Measurements from ENCODE around the gene PANK4. TPM values are rescaled to one million over a fixed set of nuclear protein-coding genes. Genes with fewer than 3 reads are reported as not detected.
A peak's percentile ranks its signal among the peaks of the same experiment; 100 is the strongest.

Gene PANK4
- total RNA-seq, 1 experiment from 2014 or later = 48.8 TPM

DNA sequence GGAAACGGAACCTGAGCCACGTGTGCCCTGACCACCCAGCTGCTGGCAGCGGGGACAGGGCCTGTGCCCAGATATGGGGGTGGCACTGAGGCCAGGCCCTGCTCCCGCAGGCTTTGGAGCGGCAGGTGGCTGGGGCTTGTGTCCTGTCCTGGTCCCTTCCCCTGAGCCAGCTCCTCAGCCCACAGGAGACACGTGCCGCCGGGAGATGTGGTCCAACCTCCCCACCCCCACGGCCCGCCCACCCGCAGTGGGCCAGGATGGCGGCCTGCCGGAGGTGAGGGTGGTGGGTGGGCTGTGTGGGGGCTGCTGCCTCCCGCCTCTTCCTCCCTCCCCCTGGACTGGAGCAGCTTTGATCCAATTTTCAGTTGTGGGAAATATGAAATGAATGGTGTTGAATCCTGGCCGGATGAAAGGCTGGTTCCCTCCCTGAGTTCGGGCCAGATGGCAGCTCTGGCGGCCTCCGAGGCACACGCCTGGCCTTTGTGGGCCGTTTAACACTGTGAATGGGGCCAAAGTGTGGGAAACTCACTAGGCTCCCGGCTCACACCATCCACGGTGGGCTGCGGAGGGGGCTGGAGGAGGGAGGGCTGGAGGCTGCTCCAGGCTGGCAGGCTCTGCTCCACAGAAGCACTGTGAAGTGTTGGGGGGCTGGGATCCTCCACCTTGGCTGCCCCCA is 6.2 kb upstream of the PANK4 start:
- DNase-seq = no peak
- Histone ChIP-seq H3K27ac (no peak overlapping the region), H3K9me3 (replicated peaks) (no peaks in the 10 kb centered on the region), H3K4me1 (no peaks in the 10 kb centered on the region), H3K27me3 (peaks cover 47% of the 10 kb centered on the region), H3K36me3 (no peaks in the 10 kb centered on the region), H3K4me3 (no peak overlapping the region)

DNA sequence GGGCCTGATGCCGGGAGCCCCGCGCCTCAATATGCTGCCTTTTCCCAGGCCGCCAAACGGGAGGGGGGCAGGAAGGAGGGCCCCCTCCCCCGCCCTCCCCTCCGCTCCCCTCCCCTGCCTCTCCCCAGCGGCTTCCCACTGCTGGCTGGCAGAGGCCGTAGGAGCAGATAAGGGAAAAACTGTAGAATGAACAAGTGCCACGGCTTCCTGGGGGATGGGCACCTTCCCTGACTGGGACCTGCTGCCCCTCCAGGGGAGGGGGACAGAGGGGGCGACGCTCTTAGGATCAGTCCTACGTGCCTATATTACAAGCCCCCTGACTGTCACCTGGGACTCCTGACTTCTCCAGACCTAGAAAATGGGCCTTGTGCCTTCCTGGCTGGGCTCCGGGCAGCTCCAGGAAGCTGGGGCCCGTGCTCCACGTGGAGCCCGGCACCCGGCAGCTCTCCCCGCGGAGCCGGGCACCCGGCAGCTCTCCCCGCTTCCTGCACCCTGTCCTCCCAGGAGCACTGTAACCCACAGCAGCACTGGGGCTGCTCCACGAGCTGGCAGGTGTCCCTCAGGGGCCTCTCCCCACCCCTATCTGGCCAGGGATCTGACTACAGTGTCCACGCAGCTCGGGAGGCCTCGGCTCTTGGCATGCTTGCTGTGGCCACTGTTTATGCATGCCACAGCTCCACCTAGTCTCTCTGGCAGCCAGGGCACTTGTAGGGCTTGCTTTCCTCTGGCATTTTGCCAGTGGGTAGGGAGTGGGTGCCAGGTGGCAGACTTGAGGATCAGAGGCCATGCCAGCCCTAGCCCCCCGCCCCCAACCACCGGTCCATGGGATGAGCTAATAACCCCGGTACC is 4.3 kb upstream of the PANK4 start:
- H3K4me3 ChIP-seq = no peak overlapping the region
- H3K27me3 ChIP-seq = peaks cover 40% of the 10 kb centered on the region
- H3K27ac ChIP-seq = no peak overlapping the region
- peaks cover 8% of the 10 kb centered on the region for H3K4me1 ChIP-seq
- DNase-seq = no peak
- no peaks in the 10 kb centered on the region for H3K36me3 ChIP-seq
- no peaks in the 10 kb centered on the region for H3K9me3 ChIP-seq (replicated peaks)

DNA sequence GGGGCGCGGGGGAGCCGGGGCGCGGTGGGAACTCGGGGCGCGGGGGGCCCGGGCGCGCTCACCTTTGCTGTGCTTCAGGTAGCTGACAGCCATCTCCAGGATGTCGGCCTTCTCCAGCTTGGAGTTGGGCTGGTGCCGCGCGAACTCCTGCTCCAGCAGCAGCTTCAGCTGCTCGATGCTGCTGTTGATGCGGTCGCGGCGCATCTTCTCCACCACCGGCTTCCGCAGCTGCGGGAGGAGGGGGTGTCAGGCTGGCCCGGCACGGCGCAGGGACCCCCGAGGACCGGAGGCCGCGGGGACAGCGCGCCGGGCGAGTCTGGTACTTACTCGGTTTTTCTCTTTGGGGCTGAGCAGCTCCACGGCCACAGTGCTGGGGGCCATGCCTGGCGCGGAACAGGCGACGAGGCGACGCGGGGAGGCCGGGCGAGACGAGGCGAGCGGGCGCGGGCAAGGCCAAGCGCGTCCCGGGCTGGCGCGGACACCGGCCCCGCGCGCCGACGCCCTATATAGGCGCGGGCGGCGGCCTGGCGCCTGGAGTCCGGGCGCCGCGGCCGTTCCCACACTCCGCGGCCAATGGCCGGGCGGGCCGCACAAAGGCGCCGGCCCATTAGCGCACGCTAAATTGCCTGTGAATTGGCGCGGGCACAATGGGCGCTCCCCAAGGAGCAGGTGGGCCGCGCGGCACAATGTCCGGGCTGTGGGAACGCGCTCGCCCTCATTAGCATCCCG is 3.6 kb upstream of the PANK4 start, which contains the start of gene HES5:
HES5 (minus strand) TSS at position 480 of the 729 bp plus-strand sequence; CDS start at position 381, 99 bp downstream.
- peaks cover 35% of the 10 kb centered on the region for H3K27me3 ChIP-seq

DNA sequence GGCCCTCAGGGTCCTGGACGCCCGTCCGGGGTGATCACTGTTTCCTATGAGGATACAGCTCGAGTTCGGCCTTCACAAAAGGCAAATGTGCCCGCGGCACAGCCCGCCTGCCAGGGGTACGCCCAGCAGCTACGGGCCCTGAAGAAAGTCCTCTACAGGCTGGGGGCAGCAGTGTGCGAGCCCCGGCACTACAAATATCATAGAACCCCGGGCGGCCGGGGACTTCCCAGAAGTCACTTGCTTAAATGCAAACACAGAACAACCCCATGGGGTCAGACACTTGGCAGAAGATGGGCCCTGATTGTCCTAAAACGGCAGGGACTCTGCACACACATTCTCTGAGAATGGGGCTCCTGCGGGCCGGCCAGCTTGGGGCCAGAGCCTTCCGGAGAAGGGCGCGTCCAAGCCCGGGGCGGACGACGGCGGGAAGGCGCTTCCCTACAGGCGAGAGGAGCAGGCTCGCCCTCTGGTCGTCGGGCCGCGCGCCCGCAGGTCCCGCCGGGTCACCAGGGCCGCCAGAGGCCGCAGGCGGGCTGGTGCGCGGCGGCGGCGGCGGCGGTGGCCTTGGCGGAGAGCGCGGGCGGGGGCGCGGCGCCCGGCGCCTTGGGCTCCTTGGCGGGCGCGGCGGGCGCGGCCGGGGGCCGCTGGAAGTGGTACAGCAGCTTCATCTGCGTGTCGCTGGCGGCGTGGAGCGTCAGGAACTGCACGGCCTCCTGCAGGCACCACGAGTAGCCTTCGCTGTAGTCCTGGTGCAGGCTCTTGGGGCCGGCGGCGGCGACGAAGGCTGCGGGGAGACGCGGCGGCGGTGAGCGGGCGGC is 2.8 kb upstream of the PANK4 start:
- no peak for DNase-seq
- no peak overlapping the region for H3K4me3 ChIP-seq
- no peaks in the 10 kb centered on the region for H3K9me3 ChIP-seq (replicated peaks)
- H3K36me3 ChIP-seq = no peaks in the 10 kb centered on the region
- peaks cover 8% of the 10 kb centered on the region for H3K4me1 ChIP-seq
- H3K27me3 ChIP-seq = peaks cover 28% of the 10 kb centered on the region
- no peak overlapping the region for H3K27ac ChIP-seq

More for the DNA sequence above, 3.6 kb upstream of the PANK4 start, which contains the start of gene HES5:
- Histone ChIP-seq H3K36me3 (no peaks in the 10 kb centered on the region), H3K9me3 (replicated peaks) (no peaks in the 10 kb centered on the region), H3K4me1 (peaks cover 8% of the 10 kb centered on the region), H3K27ac (no peak within 1 kb of the TSS), H3K4me3 (no peak within 1 kb of the TSS)
- no peak for DNase-seq

DNA sequence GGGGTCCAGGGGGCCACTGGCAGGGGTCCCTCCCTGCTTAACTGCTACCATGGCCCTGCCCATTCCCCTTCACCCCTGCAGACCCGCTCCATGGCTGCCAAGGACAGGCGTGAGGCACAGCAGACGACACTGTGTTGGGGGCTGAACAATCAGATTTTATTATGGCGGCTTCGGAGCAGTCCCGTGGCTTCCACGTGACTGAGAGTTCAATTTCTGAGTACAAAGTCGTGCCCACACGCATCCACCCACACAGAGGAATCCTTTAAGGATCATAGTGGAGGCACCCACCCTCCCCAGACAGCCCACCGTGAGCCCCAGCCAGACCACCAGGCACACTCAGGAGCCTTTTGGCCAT is 2.2 kb upstream of the PANK4 start:
- Histone ChIP-seq H3K27ac (no peak overlapping the region), H3K9me3 (replicated peaks) (no peaks in the 10 kb centered on the region), H3K27me3 (peaks cover 22% of the 10 kb centered on the region), H3K4me3 (no peak overlapping the region), H3K36me3 (no peaks in the 10 kb centered on the region), H3K4me1 (peaks cover 8% of the 10 kb centered on the region)
- no peak for DNase-seq

DNA sequence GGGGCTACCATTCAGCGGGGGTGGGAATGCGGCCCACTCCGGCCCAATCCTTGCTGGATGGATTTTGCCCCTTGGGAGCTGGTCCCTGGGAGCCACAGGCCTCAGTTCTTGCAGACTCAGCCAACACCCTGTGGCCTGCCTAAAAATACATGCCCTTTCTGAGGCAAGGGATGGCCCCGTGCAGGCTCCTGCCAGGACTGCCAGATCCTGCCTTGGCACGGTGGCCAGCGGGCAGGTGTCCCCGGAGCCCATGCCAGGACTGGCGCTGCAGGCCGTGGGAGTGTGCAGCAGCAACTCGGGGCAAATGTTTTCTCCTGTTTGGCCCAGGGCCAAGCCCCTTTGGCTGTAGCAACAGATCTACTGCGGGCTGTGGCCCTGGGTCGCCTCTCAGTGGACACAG is 1.6 kb upstream of the PANK4 start:
- no peak overlapping the region for H3K27ac ChIP-seq
- peaks cover 16% of the 10 kb centered on the region for H3K27me3 ChIP-seq
- no peak overlapping the region for H3K4me3 ChIP-seq
- no peak for DNase-seq
- no peaks in the 10 kb centered on the region for H3K9me3 ChIP-seq (replicated peaks)
- H3K36me3 ChIP-seq = 0 out of 2 replicates have a peak, but pooled peaks cover 3% of the 10 kb centered on the region
- peaks cover 8% of the 10 kb centered on the region for H3K4me1 ChIP-seq

GRCh38 chr1:2527556-2527860 is 1.1 kb upstream of the PANK4 start:
- H3K4me3 ChIP-seq = no peak overlapping the region
- H3K4me1 ChIP-seq = peaks cover 8% of the 10 kb centered on the region
- H3K27me3 ChIP-seq = peaks cover 12% of the 10 kb centered on the region
- H3K9me3 ChIP-seq (replicated peaks) = no peaks in the 10 kb centered on the region
- no peak for DNase-seq
- H3K27ac ChIP-seq = no peak overlapping the region
- 0 out of 2 replicates have a peak, but pooled peaks cover 4% of the 10 kb centered on the region for H3K36me3 ChIP-seq

- H3K27me3 ChIP-seq = peaks cover 8% of the 10 kb centered on the region
- H3K9me3 ChIP-seq (replicated peaks) = no peaks in the 10 kb centered on the region
- peaks cover 8% of the 10 kb centered on the region for H3K4me1 ChIP-seq
- H3K27ac ChIP-seq = no peak overlapping the region
- DNase-seq = peak; percentile 79 to 81
- H3K36me3 ChIP-seq = 0 out of 2 replicates have a peak, but pooled peaks cover 4% of the 10 kb centered on the region
- peak overlapping the region; percentile 90 for H3K4me3 ChIP-seq
These were observed 594 bp upstream of the PANK4 start for GRCh38 chr1:2526824-2527555.

GRCh38 chr1:2525572-2525919 is 850 bp downstream of the PANK4 start:
- Histone ChIP-seq H3K4me3 (peak overlapping the region; percentile 90), H3K4me1 (peaks cover 8% of the 10 kb centered on the region), H3K27ac (peak overlapping the region; percentile 57), H3K27me3 (no peaks in the 10 kb centered on the region), H3K9me3 (replicated peaks) (no peaks in the 10 kb centered on the region), H3K36me3 (peaks cover 16% of the 10 kb centered on the region)
- no peak for DNase-seq

- H3K27me3 ChIP-seq = no peaks in the 10 kb centered on the region
- no peaks in the 10 kb centered on the region for H3K9me3 ChIP-seq (replicated peaks)
- H3K36me3 ChIP-seq = peaks cover 27% of the 10 kb centered on the region
- no peak for DNase-seq
- no peak overlapping the region for H3K27ac ChIP-seq
- H3K4me1 ChIP-seq = peaks cover 8% of the 10 kb centered on the region
- no peak overlapping the region for H3K4me3 ChIP-seq
These were observed 2.3 kb downstream of the PANK4 start for GRCh38 chr1:2523891-2524609.

GRCh38 chr1:2523191-2523890 is 3.1 kb downstream of the PANK4 start:
- peaks cover 8% of the 10 kb centered on the region for H3K4me1 ChIP-seq
- peaks cover 33% of the 10 kb centered on the region for H3K36me3 ChIP-seq
- no peaks in the 10 kb centered on the region for H3K27me3 ChIP-seq
- H3K4me3 ChIP-seq = no peak overlapping the region
- no peak overlapping the region for H3K27ac ChIP-seq
- H3K9me3 ChIP-seq (replicated peaks) = no peaks in the 10 kb centered on the region
- DNase-seq = no peak

- Histone ChIP-seq H3K4me1 (peaks cover 6% of the 10 kb centered on the region), H3K9me3 (replicated peaks) (no peaks in the 10 kb centered on the region), H3K4me3 (no peak overlapping the region), H3K27ac (no peak overlapping the region), H3K27me3 (no peaks in the 10 kb centered on the region), H3K36me3 (peaks cover 43% of the 10 kb centered on the region)
- no peak for DNase-seq
These were observed 4.2 kb downstream of the PANK4 start for GRCh38 chr1:2522230-2522629.

- Histone ChIP-seq H3K4me3 (no peak overlapping the region), H3K27me3 (no peaks in the 10 kb centered on the region), H3K4me1 (no peaks in the 10 kb centered on the region), H3K9me3 (replicated peaks) (no peaks in the 10 kb centered on the region), H3K36me3 (peaks cover 57% of the 10 kb centered on the region), H3K27ac (no peak overlapping the region)
- no peak for DNase-seq
These were observed 5.6 kb downstream of the PANK4 start for GRCh38 chr1:2520806-2521205.

All from SJCRH30 (cell line).